Inflammatory macrophage (primary cell): ENCODE results near the gene AGAP3.

Experiments
- DNase-seq, 2 donors: peaks; one replicate each; pipeline ENCODE4 v3.0.0-alpha.2; 2020 to 2022

AGAP3 gene

GRCh38 chr7:151074817-151075661, 11.2 kb upstream of the AGAP3 start:
- no peak for DNase-seq

GRCh38 chr7:151075662-151075971, 10.7 kb upstream of the AGAP3 start:
- DNase-seq: no peak

GRCh38 chr7:151075978-151076426, 10.3 kb upstream of the AGAP3 start:
- no peak for DNase-seq

GRCh38 chr7:151076863-151077704, 9.2 kb upstream of the AGAP3 start:
- peak in 1 of 2 donors; percentile 16 for DNase-seq

GRCh38 chr7:151077705-151078232, 8.5 kb upstream of the AGAP3 start:
- no peak for DNase-seq

- DNase-seq: no peak
Measured at GRCh38 chr7:151078233-151079040, 7.8 kb upstream of the AGAP3 start.

GRCh38 chr7:151079199-151079910, 6.9 kb upstream of the AGAP3 start:
- DNase-seq: no peak

- DNase-seq: peak; percentile 19 to 32
Measured at GRCh38 chr7:151080067-151080521, 6.2 kb upstream of the AGAP3 start.

GRCh38 chr7:151080522-151081169, 5.6 kb upstream of the AGAP3 start, which contains the start of gene FASTK:
Gene FASTK (minus strand): TSS chr7:151080809. CDS start chr7:151080766, 43 bp downstream.
- peak; percentile 90 to 95 for DNase-seq

GRCh38 chr7:151081170-151082101, 4.8 kb upstream of the AGAP3 start:
- DNase-seq: no peak

GRCh38 chr7:151082141-151083070, 3.9 kb upstream of the AGAP3 start:
- no peak for DNase-seq

GRCh38 chr7:151083071-151083823, 3.0 kb upstream of the AGAP3 start, which contains the start of gene TMUB1:
Gene TMUB1 (minus strand): TSS chr7:151083493. CDS start chr7:151082563, 930 bp downstream.
- DNase-seq: peak; percentile 51 to 75

GRCh38 chr7:151083824-151084160, 2.5 kb upstream of the AGAP3 start:
- DNase-seq: no peak

- DNase-seq: peak in 1 of 2 donors; percentile 7
Measured at GRCh38 chr7:151085329-151085690, 965 bp upstream of the AGAP3 start.

GRCh38 chr7:151086802-151087244, 548 bp downstream of the AGAP3 start:
- peak in 1 of 2 donors; percentile 23 for DNase-seq

GRCh38 chr7:151087245-151088018, 1.2 kb downstream of the AGAP3 start:
- peak; percentile 35 to 68 for DNase-seq
